Neutrophil (primary cell): ENCODE data around the gene SNRNP40.

Experiments
- H3K27ac ChIP-seq: fragments of 200-600 bp; sonication (generic); 2 replicates; pipeline ENCODE4 v1.5.1; 2016; ENCODE audit warnings: mild to moderate bottlenecking, moderate library complexity
- H3K27me3 ChIP-seq: fragments of 200-600 bp; sonication (generic); 2 replicates; pipeline ENCODE4 v1.6.0; 2016; ENCODE audit warnings: mild to moderate bottlenecking
- H3K36me3 ChIP-seq: fragments of 200-600 bp; sonication (generic); 2 replicates; pipeline ENCODE4 v1.5.1; 2017
- H3K4me1 ChIP-seq, 2 experiments: fragments of 200-600 bp in 1 of 2; sonication (generic) in 1 of 2; 1 replicate in 1 of 2; 2 replicates in 1 of 2; pipeline versions ENCODE4 v1.5.1 to v1.6.1; 2013 to 2016; ENCODE audit warnings: low read depth in 1 of 2, low read length in 1 of 2, mild to moderate bottlenecking in 1 of 2, moderate library complexity in 1 of 2; ENCODE audit not compliant: control insufficient read depth in 1 of 2, insufficient read depth in 1 of 2
- H3K4me3 ChIP-seq, 2 experiments: fragments of 200-600 bp in 1 of 2; sonication (generic) in 1 of 2; 1 replicate in 1 of 2; 2 replicates in 1 of 2; pipeline ENCODE4 v1.5.1; 2013 to 2016; ENCODE audit warnings: low read depth in 1 of 2, low read length in 1 of 2, mild to moderate bottlenecking in 1 of 2, moderate library complexity in 1 of 2
- H3K9me3 ChIP-seq: fragments of 200-600 bp; sonication (generic); 2 replicates; pipeline ENCODE4 v1.5.1; 2016
- CTCF ChIP-seq: fragments of 200-600 bp; sonication (generic); IDR thresholded peaks from 2 replicates; pipeline ENCODE4 v1.5.1; 2016; ENCODE audit warnings: antibody characterized with exemption

SNRNP40 gene

DNA sequence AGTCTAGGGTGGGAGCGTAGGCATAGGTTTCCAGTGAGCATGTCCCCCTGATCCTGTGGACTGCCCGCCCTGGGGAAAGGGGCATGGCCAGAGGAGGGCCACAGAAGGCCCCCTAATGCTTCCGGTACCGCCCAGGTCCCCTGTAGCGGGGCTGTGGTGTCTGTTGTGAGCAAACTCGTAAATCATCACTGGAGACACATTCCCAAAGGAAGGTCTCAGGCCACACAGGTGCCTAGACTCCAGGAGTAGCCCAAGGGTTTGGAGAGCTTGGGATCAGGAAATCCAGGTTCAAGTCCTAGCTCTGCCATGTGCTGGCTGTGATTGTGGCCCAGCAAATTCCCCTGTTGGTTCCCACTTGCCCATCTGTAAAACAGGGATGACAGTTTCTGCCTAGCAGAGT, 77.1 kb downstream of the SNRNP40 start:
- Histone ChIP-seq H3K27ac (no peak overlapping the region), H3K36me3 (no peaks in the 10 kb centered on the region), H3K4me1 (no peaks in the 10 kb centered on the region), H3K4me3 (no peak overlapping the region), H3K27me3 (peaks cover 20% of the 10 kb centered on the region), H3K9me3 (no peaks in the 10 kb centered on the region)
- TF ChIP-seq CTCF, result no peak

DNA sequence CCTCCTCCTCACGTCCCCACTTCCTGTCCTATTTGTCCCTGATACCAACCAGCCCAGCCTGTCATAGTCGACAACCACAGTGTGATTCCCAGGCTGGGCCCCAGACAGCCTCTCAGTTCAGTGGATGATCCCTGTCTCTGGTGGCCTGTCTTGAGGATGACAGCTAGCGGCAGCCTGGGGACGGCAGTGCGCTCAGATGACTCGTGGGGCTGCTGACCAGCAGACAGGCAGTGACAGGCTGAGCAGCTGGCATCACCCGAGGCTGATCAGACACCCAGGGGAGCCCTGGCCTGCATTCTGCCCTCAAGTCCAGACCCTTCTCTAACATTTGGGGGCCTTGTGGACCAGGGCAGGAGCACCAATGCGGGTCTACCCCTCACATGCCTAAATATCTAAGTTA, 77.9 kb downstream of the SNRNP40 start:
- Histone ChIP-seq H3K27ac (no peak overlapping the region), H3K27me3 (peaks cover 13% of the 10 kb centered on the region), H3K36me3 (no peaks in the 10 kb centered on the region), H3K4me3 (no peak overlapping the region), H3K4me1 (no peaks in the 10 kb centered on the region), H3K9me3 (no peaks in the 10 kb centered on the region)
- TF ChIP-seq CTCF, result no peak

- Histone ChIP-seq H3K27me3 (peaks cover 13% of the 10 kb centered on the region), H3K36me3 (no peaks in the 10 kb centered on the region), H3K9me3 (no peaks in the 10 kb centered on the region), H3K27ac (no peak overlapping the region), H3K4me1 (no peaks in the 10 kb centered on the region), H3K4me3 (no peak overlapping the region)
- no peak for TF ChIP-seq CTCF
Observed at GRCh38 chr1:31216016-31216415, 80.6 kb downstream of the SNRNP40 start.

GRCh38 chr1:31215065-31215570, 81.5 kb downstream of the SNRNP40 start:
- H3K4me1 ChIP-seq, result no peaks in the 10 kb centered on the region
- H3K4me3 ChIP-seq, result no peak overlapping the region
- no peak for TF ChIP-seq CTCF
- H3K9me3 ChIP-seq, result no peaks in the 10 kb centered on the region
- no peaks in the 10 kb centered on the region for H3K36me3 ChIP-seq
- H3K27ac ChIP-seq, result no peak overlapping the region
- H3K27me3 ChIP-seq, result peaks cover 13% of the 10 kb centered on the region

DNA sequence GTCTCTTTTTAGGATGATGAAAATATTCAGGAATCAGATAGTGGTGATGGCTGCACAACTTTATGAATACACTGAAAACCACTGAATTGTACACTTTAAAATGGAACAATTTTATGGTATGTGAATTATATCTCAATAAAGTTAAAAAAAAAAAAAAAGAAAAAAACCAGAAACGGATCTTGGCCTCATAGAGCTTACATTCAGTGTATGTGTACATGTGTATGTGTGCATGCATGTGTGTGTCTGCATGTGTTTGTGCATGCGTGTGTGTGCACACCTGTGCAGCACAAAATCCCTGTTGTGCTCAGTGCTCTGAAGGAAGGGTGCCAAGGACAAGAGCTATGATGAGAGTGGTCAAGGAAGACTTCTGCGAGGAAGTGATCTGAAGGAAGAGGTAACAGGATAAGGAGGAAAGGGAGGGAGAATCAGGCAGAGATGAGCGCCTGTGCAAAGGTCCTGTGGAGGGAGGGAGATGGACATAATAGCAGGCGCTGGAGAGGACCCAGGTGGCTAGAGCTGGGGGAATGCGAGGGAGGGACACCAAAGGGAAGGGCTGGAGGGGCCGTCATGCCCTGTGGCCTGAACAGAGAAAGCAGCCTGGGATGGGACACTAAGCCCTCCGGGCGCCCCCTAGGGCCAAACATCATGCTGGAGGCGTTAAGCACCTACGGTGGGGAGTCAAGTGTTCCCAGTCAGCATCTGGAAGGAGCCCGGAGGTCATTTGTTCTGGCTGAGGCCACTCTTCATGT, 82.1 kb downstream of the SNRNP40 start:
- H3K4me3 ChIP-seq, result no peak overlapping the region
- no peak for TF ChIP-seq CTCF
- no peak overlapping the region for H3K27ac ChIP-seq
- H3K36me3 ChIP-seq, result no peaks in the 10 kb centered on the region
- H3K4me1 ChIP-seq, result no peaks in the 10 kb centered on the region
- no peaks in the 10 kb centered on the region for H3K9me3 ChIP-seq
- H3K27me3 ChIP-seq, result peaks cover 13% of the 10 kb centered on the region
